Raji (cell line): ENCODE measurements around the gene CCN5.

Experiments used
- POLR2A ChIP-seq: IDR thresholded peaks from 2 replicates; pipeline ENCODE4 v1.6.1; 2011; ENCODE audit warnings: low read depth, low read length, control low read depth; ENCODE audit not compliant: insufficient read depth

CCN5 gene

DNA sequence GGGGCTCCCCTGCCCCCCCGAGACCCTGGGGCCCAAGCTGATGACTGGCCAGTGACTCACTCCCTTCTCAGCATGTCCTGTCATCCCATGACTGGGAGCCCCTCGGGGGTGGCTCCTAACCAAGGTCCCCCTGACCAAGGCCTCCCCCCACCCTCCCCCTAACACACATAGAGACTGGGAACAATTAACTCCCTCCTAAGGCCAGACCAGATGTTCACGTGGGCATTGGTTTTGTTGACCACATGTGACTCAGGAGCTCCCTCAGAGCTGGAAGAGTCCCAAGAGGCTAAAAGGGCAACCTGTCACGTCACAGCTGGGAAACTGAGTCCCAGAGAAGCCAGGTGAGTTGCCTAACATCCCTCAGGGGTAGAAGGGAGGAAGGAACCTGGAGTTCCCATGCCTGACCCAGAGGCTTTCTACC is 10.6 kb upstream of the CCN5 start:
- TF ChIP-seq POLR2A: no peak

DNA sequence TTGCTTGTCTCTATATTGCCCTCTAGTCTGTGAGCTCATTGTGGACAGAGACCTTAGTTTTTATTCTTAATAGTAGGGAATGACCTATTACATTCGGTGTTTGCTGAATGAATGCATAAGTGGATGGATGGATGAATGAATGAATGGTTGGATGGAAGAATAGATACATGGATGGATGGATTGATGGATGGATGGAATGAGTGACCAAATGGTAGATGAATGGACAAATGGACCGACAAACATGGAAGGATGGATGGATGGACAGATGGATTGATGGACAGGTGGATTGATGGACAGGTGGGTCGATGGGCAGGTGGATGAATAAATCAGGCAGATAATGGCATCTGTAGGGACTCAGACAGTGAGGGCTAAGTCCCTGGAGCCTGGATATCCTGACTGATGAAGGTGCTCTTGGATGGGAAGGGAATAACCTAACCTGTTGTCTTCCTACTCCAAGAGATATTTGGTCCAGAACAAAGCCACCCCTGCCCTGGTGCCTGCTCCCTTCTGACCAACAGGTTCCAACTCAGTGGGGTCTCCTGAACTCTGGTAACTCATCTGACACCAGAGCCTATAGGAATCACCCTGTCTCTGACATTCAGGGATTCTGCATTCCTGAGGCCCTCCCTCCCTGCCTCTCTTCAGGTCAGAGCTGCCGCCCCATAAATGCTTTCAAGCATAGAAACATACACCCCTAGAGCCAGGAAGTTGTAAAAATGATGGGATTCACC is 9.6 kb upstream of the CCN5 start:
- TF ChIP-seq POLR2A: no peak

DNA sequence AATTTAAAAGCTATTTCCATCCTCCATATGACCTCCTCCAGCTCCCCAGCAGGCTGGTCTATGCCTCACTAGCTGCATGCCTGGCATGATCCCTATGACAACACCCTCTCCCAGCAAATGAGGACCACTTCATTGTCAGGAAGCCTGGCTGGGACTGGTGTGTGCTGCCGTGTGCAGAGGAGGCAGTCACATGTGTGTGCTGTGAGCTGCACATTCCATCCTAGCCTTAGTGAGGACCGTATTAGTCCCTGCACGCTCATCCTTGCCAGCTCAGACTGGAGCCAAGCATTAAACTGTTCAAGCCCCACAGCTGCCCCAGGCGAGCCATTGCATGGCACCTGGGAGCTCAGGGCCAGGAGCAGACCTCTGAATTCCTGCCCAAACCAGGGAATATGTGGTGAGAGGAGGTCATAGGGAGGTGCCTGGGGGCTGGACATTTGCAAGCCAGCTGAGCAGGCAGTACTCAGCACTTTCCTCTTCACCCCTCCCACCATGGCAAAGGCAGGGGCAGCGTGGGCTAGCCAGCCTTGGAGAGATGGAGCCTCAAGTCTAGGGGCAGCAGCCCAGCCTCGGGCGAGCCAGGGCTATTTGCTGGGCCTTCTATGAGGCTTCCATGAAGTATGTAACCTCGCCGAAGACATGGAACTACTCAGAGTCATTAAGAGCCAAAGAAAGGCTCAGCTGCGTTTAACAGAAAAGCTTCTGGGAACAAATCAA is 8.7 kb upstream of the CCN5 start:
- no peak for TF ChIP-seq POLR2A

GRCh38 chr20:44707018-44707579 is 8.1 kb upstream of the CCN5 start:
- no peak for TF ChIP-seq POLR2A

GRCh38 chr20:44709380-44709779 is 5.8 kb upstream of the CCN5 start:
- no peak for TF ChIP-seq POLR2A

DNA sequence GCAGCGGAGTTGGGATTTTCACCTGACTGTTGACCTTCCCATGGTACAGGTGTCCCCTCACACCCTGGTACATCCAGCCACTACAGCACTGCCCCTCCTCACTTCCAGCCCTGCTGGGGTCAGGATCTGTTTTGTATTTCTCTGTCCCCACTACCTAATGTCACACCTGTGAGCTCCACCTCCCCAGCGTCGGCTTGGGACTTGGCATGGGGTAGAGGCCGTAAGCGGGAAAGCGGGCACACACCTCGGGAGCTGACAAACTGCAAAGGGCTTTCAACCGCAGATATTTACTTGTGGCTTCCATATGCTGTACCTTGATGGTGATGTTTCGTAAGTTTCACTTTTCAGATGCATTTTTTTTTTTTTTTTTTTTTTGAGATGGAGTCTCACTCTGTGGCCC is 5.4 kb upstream of the CCN5 start:
- TF ChIP-seq POLR2A: no peak

GRCh38 chr20:44711237-44711636 is 3.9 kb upstream of the CCN5 start:
- TF ChIP-seq POLR2A: no peak

- no peak for TF ChIP-seq POLR2A
Measured at GRCh38 chr20:44714102-44714700, 968 bp upstream of the CCN5 start.

GRCh38 chr20:44715499-44716308 is 535 bp downstream of the CCN5 start:
- TF ChIP-seq POLR2A: no peak

DNA sequence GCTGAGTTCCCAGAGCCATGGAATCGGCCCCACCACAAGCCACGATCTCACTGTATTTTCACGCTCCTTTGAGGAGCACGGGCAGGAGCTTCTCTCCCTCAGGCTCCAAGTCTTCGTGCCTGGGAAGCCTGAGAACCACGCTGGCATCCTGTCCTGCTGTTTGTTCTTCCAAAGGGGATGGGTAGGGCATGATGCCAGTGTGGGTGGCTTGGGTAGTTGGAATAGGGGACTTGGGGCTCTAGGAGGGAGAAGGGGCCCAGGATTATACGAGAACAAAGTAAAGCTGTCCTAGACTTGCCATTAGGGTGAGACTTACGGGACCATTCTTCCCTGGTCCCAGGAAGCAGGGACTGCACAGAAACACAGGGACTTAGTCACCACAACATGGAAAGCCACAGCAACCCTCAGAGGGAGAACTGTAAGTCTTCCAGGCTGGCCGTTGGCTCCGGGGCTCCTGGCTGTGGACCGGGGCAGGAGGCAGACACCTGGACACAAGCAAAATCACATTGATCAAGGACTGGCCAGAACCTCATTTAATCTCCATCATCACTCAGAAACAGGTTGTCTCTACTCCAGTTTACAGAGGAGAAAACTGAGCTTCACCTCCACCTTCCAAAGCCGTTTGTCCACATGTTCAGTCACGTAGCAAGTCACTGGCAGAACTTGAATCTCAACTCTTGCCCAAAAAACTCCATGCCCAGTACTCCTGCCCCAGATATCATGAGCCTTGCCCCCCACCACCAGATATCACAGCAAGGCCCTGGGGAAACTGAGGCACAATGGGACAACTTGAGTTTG is 1.3 kb downstream of the CCN5 start:
- TF ChIP-seq POLR2A: no peak

- TF ChIP-seq POLR2A: no peak
Measured at GRCh38 chr20:44717986-44718385, 2.8 kb downstream of the CCN5 start.

- no peak for TF ChIP-seq POLR2A
Measured at GRCh38 chr20:44719841-44720240, 4.7 kb downstream of the CCN5 start.

- TF ChIP-seq POLR2A: no peak
Measured at GRCh38 chr20:44720621-44720996, 5.4 kb downstream of the CCN5 start.
